ENCODE measurements around the gene ATP6V1B1. TPM values are rescaled to one million over a fixed set of nuclear protein-coding genes. Genes with fewer than 3 reads are reported as not detected.

Gene ATP6V1B1
- total RNA-seq, 1 donor from 2014 or later, result 4.6 TPM

DNA sequence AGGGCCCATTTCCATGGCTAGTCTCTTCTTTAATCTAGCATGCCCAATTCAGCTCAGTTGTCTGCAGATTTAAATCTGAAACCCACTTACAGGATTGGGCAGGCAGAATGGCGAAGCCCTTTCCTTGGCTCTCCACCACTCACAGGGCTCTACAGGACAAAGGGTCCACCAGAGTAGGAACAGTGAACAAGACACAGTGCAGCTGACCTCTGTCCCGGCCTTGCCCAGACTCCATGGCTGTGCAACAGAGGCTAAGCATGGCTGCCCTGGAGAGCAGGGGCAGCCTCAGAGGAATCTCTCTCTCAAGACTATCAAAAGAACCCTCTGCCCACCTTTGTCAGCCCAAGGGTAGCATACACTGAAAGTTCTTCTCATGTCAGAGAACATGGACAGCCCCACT lies 9.7 kb upstream of the ATP6V1B1 start:
- H3K27ac Mint-ChIP-seq (ENCODE audit: unreplicated experiment), result no peak overlapping the region
- no peaks in the 10 kb centered on the region for H3K27me3 Mint-ChIP-seq (ENCODE audit: low read depth)
- TF ChIP-seq, protein P1, sequence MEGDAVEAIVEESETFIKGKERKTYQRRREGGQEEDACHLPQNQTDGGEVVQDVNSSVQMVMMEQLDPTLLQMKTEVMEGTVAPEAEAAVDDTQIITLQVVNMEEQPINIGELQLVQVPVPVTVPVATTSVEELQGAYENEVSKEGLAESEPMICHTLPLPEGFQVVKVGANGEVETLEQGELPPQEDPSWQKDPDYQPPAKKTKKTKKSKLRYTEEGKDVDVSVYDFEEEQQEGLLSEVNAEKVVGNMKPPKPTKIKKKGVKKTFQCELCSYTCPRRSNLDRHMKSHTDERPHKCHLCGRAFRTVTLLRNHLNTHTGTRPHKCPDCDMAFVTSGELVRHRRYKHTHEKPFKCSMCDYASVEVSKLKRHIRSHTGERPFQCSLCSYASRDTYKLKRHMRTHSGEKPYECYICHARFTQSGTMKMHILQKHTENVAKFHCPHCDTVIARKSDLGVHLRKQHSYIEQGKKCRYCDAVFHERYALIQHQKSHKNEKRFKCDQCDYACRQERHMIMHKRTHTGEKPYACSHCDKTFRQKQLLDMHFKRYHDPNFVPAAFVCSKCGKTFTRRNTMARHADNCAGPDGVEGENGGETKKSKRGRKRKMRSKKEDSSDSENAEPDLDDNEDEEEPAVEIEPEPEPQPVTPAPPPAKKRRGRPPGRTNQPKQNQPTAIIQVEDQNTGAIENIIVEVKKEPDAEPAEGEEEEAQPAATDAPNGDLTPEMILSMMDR (conservative IDR thresholded peaks at IDR 0.05), result no peak
- no peak for DNase-seq (ENCODE audit: low read depth, low spot score)
- no peak overlapping the region for H3K4me3 Mint-ChIP-seq
- no peaks in the 10 kb centered on the region for H3K9me3 Mint-ChIP-seq
- H3K36me3 Mint-ChIP-seq (ENCODE audit: low read depth), result no peaks in the 10 kb centered on the region
- peaks cover 24% of the 10 kb centered on the region for H3K4me1 Mint-ChIP-seq

DNA sequence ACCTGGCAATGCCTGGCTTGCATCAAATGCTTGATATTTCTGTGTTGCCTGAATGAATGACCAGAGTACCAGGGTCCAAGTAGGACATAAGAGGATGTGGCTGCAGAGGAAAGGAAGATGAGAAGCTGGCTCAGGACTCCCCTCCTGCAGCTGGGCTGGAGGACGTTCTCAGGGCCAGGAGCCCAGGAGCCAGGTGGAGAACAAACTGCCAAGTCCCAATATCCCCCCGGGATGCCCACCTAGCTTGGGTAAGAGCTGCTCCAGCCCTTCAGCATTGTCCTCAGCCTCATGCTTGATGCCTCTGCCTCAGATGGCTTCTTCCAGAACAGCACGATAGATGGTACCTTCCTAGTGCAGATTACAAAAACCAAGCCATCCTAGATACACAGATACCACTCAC lies 8.6 kb upstream of the ATP6V1B1 start:
- no peak overlapping the region for H3K4me3 Mint-ChIP-seq
- H3K4me1 Mint-ChIP-seq, result peaks cover 13% of the 10 kb centered on the region
- no peaks in the 10 kb centered on the region for H3K27me3 Mint-ChIP-seq (ENCODE audit: low read depth)
- H3K27ac Mint-ChIP-seq (ENCODE audit: unreplicated experiment), result no peak overlapping the region
- TF ChIP-seq, protein P1 (conservative IDR thresholded peaks at IDR 0.05), result no peak
- no peaks in the 10 kb centered on the region for H3K9me3 Mint-ChIP-seq
- no peak for DNase-seq (ENCODE audit: low read depth, low spot score)
- no peaks in the 10 kb centered on the region for H3K36me3 Mint-ChIP-seq (ENCODE audit: low read depth)

DNA sequence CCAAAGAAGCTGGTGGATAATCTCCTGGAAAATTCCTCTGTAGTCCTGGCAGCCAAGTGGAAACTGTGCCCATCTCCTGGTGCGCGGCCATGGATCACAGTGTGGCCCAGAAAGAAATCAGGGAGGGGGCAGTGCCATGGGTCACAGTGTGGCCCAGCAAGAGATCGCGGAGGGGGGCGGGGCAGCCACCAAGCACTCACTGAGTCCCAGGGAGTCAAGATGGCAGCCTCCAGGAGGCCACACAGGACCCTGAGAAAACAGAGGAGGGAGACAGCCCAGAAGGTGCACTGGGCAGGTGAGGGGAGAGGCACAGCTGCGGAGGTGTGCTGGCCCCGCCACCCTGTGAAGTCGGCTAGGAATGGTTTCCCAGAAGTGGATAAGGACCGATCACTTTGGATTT lies 8.1 kb upstream of the ATP6V1B1 start:
- H3K27me3 Mint-ChIP-seq (ENCODE audit: low read depth), result no peaks in the 10 kb centered on the region
- no peaks in the 10 kb centered on the region for H3K9me3 Mint-ChIP-seq
- H3K36me3 Mint-ChIP-seq (ENCODE audit: low read depth), result no peaks in the 10 kb centered on the region
- no peak for DNase-seq (ENCODE audit: low read depth, low spot score)
- no peak overlapping the region for H3K27ac Mint-ChIP-seq (ENCODE audit: unreplicated experiment)
- TF ChIP-seq, protein P1 (conservative IDR thresholded peaks at IDR 0.05), result no peak
- H3K4me3 Mint-ChIP-seq, result no peak overlapping the region
- H3K4me1 Mint-ChIP-seq, result peaks cover 10% of the 10 kb centered on the region

DNA sequence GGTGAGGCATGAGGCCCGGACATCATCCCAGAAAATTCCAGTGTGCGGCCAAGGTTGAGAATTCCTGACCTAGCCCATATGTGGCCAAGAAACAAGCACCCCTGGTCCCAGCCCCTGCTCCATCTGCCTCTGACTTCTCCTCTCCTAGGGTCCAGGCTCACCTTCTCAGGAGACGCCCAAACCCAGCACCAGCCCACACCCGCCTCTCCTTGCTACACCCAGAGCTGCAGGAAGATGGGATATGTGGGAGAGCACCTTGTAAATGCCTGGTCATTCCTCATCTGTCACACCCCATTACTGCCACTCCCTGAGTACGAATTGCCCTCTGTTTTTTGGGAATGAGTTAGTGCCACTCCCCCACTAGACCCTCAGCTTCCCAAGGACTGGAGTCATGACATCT lies 7.3 kb upstream of the ATP6V1B1 start:
- H3K27me3 Mint-ChIP-seq (ENCODE audit: low read depth), result no peaks in the 10 kb centered on the region

DNA sequence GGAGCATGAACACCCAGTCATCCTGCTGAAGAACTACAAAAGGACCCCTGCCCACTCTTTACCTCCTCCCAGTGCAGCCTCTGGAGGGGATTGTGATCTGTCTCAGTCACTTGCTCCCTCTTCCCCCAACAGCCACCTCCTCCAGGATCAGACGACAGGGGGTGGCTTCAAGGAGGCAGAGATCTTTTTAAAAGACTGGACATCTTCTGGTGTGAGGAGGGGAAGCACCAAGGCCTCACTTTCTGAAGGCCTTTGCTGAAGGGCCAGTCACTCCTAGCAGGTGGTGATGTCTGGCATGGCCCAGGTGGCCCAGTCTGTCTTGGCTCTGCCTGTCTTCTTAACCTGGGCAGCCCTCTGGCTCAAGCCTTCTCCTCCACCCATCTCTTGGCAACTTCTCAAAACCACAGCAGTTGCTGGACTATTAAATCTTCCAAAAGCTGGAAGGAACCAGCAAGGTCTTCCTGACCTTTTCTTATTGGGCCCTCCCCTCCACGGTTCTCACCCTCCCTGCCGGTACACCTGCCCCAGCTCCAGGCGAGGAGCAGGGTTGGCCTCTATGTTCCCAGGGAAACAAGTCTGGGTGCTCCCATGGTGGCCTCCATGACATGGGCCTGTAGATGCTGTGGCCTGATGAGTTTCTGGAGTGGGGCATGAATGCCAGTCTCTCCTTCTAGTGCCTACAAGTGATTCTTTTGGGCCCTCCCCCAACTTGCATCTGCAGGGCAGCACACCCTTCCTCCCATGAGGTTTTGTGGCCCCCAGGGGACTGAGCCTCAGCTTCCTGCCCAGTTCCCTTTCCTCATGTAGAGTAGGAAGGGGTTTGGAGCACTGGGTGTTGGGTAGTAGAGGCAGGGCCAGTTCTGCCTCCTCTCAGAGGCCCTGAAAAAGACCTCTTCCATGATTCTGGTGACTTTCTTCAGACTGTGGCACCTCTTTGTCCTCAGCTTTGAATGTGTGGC lies 5.0 kb upstream of the ATP6V1B1 start:
- H3K27me3 Mint-ChIP-seq (ENCODE audit: low read depth), result no peaks in the 10 kb centered on the region
- no peak for DNase-seq (ENCODE audit: low read depth, low spot score)
- H3K36me3 Mint-ChIP-seq (ENCODE audit: low read depth), result no peaks in the 10 kb centered on the region
- peaks cover 5% of the 10 kb centered on the region for H3K4me1 Mint-ChIP-seq
- H3K27ac Mint-ChIP-seq (ENCODE audit: unreplicated experiment), result no peak overlapping the region
- TF ChIP-seq, protein P1 (conservative IDR thresholded peaks at IDR 0.05), result no peak
- no peaks in the 10 kb centered on the region for H3K9me3 Mint-ChIP-seq
- H3K4me3 Mint-ChIP-seq, result no peak overlapping the region

More for the DNA sequence above, 7.3 kb upstream of the ATP6V1B1 start:
- H3K4me3 Mint-ChIP-seq, result no peak overlapping the region
- peaks cover 2% of the 10 kb centered on the region for H3K4me1 Mint-ChIP-seq
- TF ChIP-seq, protein P1 (conservative IDR thresholded peaks at IDR 0.05), result no peak
- H3K27ac Mint-ChIP-seq (ENCODE audit: unreplicated experiment), result no peak overlapping the region
- no peaks in the 10 kb centered on the region for H3K36me3 Mint-ChIP-seq (ENCODE audit: low read depth)
- DNase-seq (ENCODE audit: low read depth, low spot score), result no peak
- no peaks in the 10 kb centered on the region for H3K9me3 Mint-ChIP-seq

Data from neural crest cell (in vitro differentiated cells).